Mucosa of rectum (tissue), 2 donors: Measurements from ENCODE around the gene PNPLA8.

Source experiments
- H3K27ac ChIP-seq, 2 donors: one replicate each; pipeline ENCODE4 v1.7.0; 2013; ENCODE audit warnings: inconsistent platforms in 2 of 2, low read depth in 2 of 2, low read length in 2 of 2
- H3K27me3 ChIP-seq, 2 donors: one replicate each; pipeline ENCODE4 v1.7.0; 2013; ENCODE audit warnings: low read length in 2 of 2; ENCODE audit not compliant: control insufficient read depth in 2 of 2, insufficient read depth in 2 of 2
- H3K36me3 ChIP-seq, 2 donors: one replicate each; pipeline ENCODE4 v1.7.0; 2013; ENCODE audit warnings: low read length in 2 of 2; ENCODE audit not compliant: control insufficient read depth in 2 of 2, insufficient read depth in 2 of 2
- H3K4me1 ChIP-seq, 2 donors: one replicate each; pipeline ENCODE4 v1.7.0; 2013; ENCODE audit warnings: low read length in 2 of 2, mild to moderate bottlenecking in 1 of 2; ENCODE audit not compliant: control insufficient read depth in 2 of 2, insufficient read depth in 2 of 2
- H3K4me3 ChIP-seq, 2 donors: one replicate each; pipeline ENCODE4 v1.7.0; 2013; ENCODE audit warnings: low read length in 2 of 2
- H3K9ac ChIP-seq, 2 donors: one replicate each; pipeline ENCODE4 v1.7.0; 2013; ENCODE audit warnings: low read length in 2 of 2, low read depth in 1 of 2, mild to moderate bottlenecking in 1 of 2
- H3K9me3 ChIP-seq, 2 donors: one replicate each; pipeline ENCODE4 v1.7.0; 2013; ENCODE audit warnings: low read length in 2 of 2; ENCODE audit not compliant: control insufficient read depth in 2 of 2
- donor health status: healthy.
- donor health status: Normal muscosa, but diverticular disease.

Gene PNPLA8

GRCh38 chr7:108430664-108431063, 95.3 kb downstream of the PNPLA8 start:
- no peak overlapping the region for H3K27ac ChIP-seq
- no peaks in the 10 kb centered on the region for H3K4me1 ChIP-seq
- no peak overlapping the region for H3K4me3 ChIP-seq
- H3K27me3 ChIP-seq, result no peaks in the 10 kb centered on the region
- H3K9me3 ChIP-seq, result no peaks in the 10 kb centered on the region
- no peak overlapping the region for H3K9ac ChIP-seq
- H3K36me3 ChIP-seq, result no peaks in the 10 kb centered on the region

GRCh38 chr7:108427766-108428165, 98.2 kb downstream of the PNPLA8 start:
- Histone ChIP-seq H3K4me3 (no peak overlapping the region), H3K9ac (no peak overlapping the region), H3K36me3 (no peaks in the 10 kb centered on the region), H3K27me3 (no peaks in the 10 kb centered on the region), H3K27ac (no peak overlapping the region), H3K4me1 (no peaks in the 10 kb centered on the region), H3K9me3 (no peaks in the 10 kb centered on the region)

DNA sequence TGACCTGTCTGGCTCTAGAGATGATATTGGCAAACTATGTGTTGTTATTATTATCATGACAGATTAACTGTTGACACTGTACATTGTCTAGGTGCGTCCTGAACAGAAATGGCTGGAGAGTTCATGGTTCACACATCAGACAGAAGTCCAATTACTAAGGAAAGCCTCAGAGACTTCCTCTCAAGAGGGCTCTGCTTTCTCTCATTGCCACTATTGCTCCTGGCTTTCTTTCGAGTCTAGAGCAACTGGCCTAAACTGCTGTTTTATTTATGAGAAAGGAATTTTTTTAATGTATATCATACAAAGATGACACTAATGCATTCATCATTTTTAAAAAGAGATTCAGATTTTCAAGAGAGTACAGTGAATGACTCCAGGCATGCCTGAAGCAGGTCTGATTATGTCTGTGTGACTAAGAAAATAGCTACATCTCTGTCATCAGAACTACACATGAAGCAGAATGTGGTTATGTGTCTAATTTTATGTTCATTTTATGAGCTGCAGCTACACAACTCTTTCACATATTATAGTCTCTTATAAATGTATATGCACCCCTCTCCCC, 100.1 kb downstream of the PNPLA8 start:
- H3K27ac ChIP-seq, result no peak overlapping the region
- no peaks in the 10 kb centered on the region for H3K4me1 ChIP-seq
- H3K27me3 ChIP-seq, result no peaks in the 10 kb centered on the region
- no peaks in the 10 kb centered on the region for H3K36me3 ChIP-seq
- no peaks in the 10 kb centered on the region for H3K9me3 ChIP-seq
- no peak overlapping the region for H3K4me3 ChIP-seq
- H3K9ac ChIP-seq, result no peak overlapping the region

DNA sequence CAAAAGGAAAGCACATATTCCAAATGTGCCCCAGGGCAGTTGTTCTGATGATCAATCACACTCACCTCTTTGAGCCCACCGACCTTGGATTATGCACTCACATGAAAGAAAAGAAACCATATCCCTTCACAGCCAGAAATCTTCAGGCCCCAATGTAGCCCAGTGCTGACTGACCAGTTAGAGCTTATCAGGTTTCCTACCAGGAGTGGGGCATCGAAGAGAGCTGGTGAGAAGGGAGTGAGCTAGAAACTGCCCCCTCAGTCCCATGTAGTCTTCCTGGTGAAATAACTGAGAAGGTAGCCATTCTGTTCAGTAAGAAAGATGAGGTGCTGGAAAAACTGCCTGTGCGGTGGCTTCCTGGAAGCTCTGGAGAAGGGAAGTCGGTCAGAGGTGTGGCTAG, 101.9 kb downstream of the PNPLA8 start:
- Histone ChIP-seq H3K9ac (no peak overlapping the region), H3K27ac (no peak overlapping the region), H3K4me3 (no peak overlapping the region), H3K36me3 (no peaks in the 10 kb centered on the region), H3K27me3 (no peaks in the 10 kb centered on the region), H3K4me1 (no peaks in the 10 kb centered on the region), H3K9me3 (no peaks in the 10 kb centered on the region)

- H3K4me3 ChIP-seq, result no peak overlapping the region
- H3K9me3 ChIP-seq, result no peaks in the 10 kb centered on the region
- no peak overlapping the region for H3K9ac ChIP-seq
- no peak overlapping the region for H3K27ac ChIP-seq
- no peaks in the 10 kb centered on the region for H3K27me3 ChIP-seq
- H3K4me1 ChIP-seq, result no peaks in the 10 kb centered on the region
- H3K36me3 ChIP-seq, result no peaks in the 10 kb centered on the region
These were observed 102.6 kb downstream of the PNPLA8 start for GRCh38 chr7:108423089-108423989.

GRCh38 chr7:108421720-108422331, 104.1 kb downstream of the PNPLA8 start:
- no peaks in the 10 kb centered on the region for H3K36me3 ChIP-seq

More at GRCh38 chr7:108421720-108422331, 104.1 kb downstream of the PNPLA8 start:
- no peaks in the 10 kb centered on the region for H3K27me3 ChIP-seq
- H3K4me3 ChIP-seq, result no peak overlapping the region
- no peaks in the 10 kb centered on the region for H3K4me1 ChIP-seq
- H3K9ac ChIP-seq, result no peak overlapping the region
- H3K9me3 ChIP-seq, result no peaks in the 10 kb centered on the region
- H3K27ac ChIP-seq, result no peak overlapping the region
